Testis (tissue), 3 donors: ENCODE measurements around the gene CNDP1. TPM values are rescaled to one million over a fixed set of nuclear protein-coding genes. Genes with fewer than 3 reads are reported as not detected.

Source experiments
- DNase-seq: peaks from one replicate; pipeline ENCODE4 v3.0.0-alpha.2; 2019
- H3K27ac ChIP-seq, 2 donors: fragments of 200-600 bp; sonication (generic); one replicate each; pipeline ENCODE4 v1.5.1; 2019
- H3K27me3 ChIP-seq: fragments of 200-600 bp; sonication (generic); one replicate; pipeline ENCODE4 v1.5.1; 2019
- H3K36me3 ChIP-seq: fragments of 200-600 bp; sonication (generic); one replicate; pipeline ENCODE4 v1.5.1; 2017; ENCODE audit warnings: low read depth; ENCODE audit errors: missing control alignments
- H3K4me1 ChIP-seq: fragments of 200-600 bp; sonication (generic); one replicate; pipeline ENCODE4 v1.5.1; 2019
- H3K4me3 ChIP-seq, 2 donors: fragments of 200-600 bp; sonication (generic); one replicate each; pipeline ENCODE4 v1.5.1; 2017 to 2019
- H3K9me3 ChIP-seq: fragments of 200-600 bp; sonication (generic); one replicate; pipeline ENCODE4 v1.5.1; 2017
- CTCF ChIP-seq, 3 experiments: fragments of 450-650 bp in 2 of 3; fragments of 200-600 bp in 1 of 3; sonication (generic) in 1 of 3; IDR thresholded peaks; one replicate each; pipeline ENCODE4 v1.5.1; 2016 to 2019; ENCODE audit warnings: antibody characterized with exemption in 3 of 3, mild to moderate bottlenecking in 2 of 3, moderate library complexity in 1 of 3
- POLR2A ChIP-seq: fragments of 450-650 bp; IDR thresholded peaks from one replicate; pipeline ENCODE4 v1.6.1; 2017; ENCODE audit warnings: antibody characterized with exemption, mild to moderate bottlenecking, moderate library complexity
- WGBS, 2 donors: methylation state at CpG; one replicate each; pipeline ENCODE4 v1.1.5; 2018; 5-methylcytosine and 5-hydroxymethylcytosine counted together
- intact Hi-C: fragments of 100-400 bp; cut with DNase I; formaldehyde crosslinking; loops from one replicate; pipeline ENCODE4 v1.15.1; 2023; ENCODE audit warnings: low total_unique reads
- polyA plus RNA-seq: library from polyadenylated mRNA; stranded (reverse); fragments of 350-450 nt; fragmentation: Illumina TruSeq; extraction: RNeasy Lipid Tissue Mini Kit (QIAGEN cat#74804); gene quantifications from one replicate; pipeline ENCODE4 v1.2.3, GENCODE V29; 2014; ENCODE audit warnings: low read depth, low replicate concordance; ENCODE audit not compliant: insufficient read depth
- total RNA-seq, 2 donors: library from RNA; depleted of rRNA; stranded (reverse); fragments of >200 nt; gene quantifications; one replicate each; pipeline ENCODE4 v1.2.3, GENCODE V29; 2016

The CNDP1 gene
- total and polyA plus RNA-seq, 3 donors from 2014 or later = 0.31 to 1.3 (median 0.40) TPM

GRCh38 chr18:74613381-74613780 lies 79.1 kb downstream of the CNDP1 start:
- no peak for DNase-seq
- no peak for TF ChIP-seq CTCF (IDR thresholded peaks at IDR 0.05)
- TF ChIP-seq POLR2A = no peak
- 75 to 81% methylated on average over 1 of the region's 1 CpG for WGBS, 2 donors
- Histone ChIP-seq H3K36me3 (no peaks in the 10 kb centered on the region), H3K27me3 (no peaks in the 10 kb centered on the region), H3K4me1 (no peaks in the 10 kb centered on the region), H3K27ac (no peak overlapping the region), H3K9me3 (no peaks in the 10 kb centered on the region), H3K4me3 (no peak overlapping the region)
- intact Hi-C loops = no loop called here

- H3K4me3 ChIP-seq = no peak overlapping the region
- intact Hi-C loops = no loop called here
- H3K9me3 ChIP-seq = no peaks in the 10 kb centered on the region
- H3K4me1 ChIP-seq = no peaks in the 10 kb centered on the region
- no peak for DNase-seq
- no peaks in the 10 kb centered on the region for H3K27me3 ChIP-seq
- no peak overlapping the region for H3K27ac ChIP-seq
- TF ChIP-seq POLR2A (no peak), CTCF (IDR thresholded peaks at IDR 0.05) (no peak)
- 61 to 70% methylated on average over 7 of the region's 7 CpGs for WGBS, 2 donors
- no peaks in the 10 kb centered on the region for H3K36me3 ChIP-seq
Observed at GRCh38 chr18:74616494-74616893, 82.2 kb downstream of the CNDP1 start.

- TF ChIP-seq POLR2A (no peak), CTCF (IDR thresholded peaks at IDR 0.05) (no peak)
Observed at GRCh38 chr18:74617486-74617885, 83.2 kb downstream of the CNDP1 start.

GRCh38 chr18:74622072-74622471 lies 87.8 kb downstream of the CNDP1 start:
- no peak for DNase-seq
- H3K36me3 ChIP-seq = no peaks in the 10 kb centered on the region
- H3K27me3 ChIP-seq = no peaks in the 10 kb centered on the region
- 78 to 81% methylated on average over 9 of the region's 9 CpGs for WGBS, 2 donors
- H3K4me1 ChIP-seq = no peaks in the 10 kb centered on the region
- TF ChIP-seq CTCF (IDR thresholded peaks at IDR 0.05) (no peak), POLR2A (no peak)
- H3K9me3 ChIP-seq = no peaks in the 10 kb centered on the region
- H3K27ac ChIP-seq = no peak overlapping the region
- H3K4me3 ChIP-seq = no peak overlapping the region
- intact Hi-C loops = no loop called here

More at GRCh38 chr18:74617486-74617885, 83.2 kb downstream of the CNDP1 start:
- Histone ChIP-seq H3K4me1 (no peaks in the 10 kb centered on the region), H3K27ac (no peak overlapping the region), H3K4me3 (no peak overlapping the region), H3K9me3 (no peaks in the 10 kb centered on the region), H3K36me3 (no peaks in the 10 kb centered on the region), H3K27me3 (no peaks in the 10 kb centered on the region)
- no peak for DNase-seq
- 65 to 76% methylated on average over 2 of the region's 2 CpGs for WGBS, 2 donors
- intact Hi-C loops = no loop called here

GRCh38 chr18:74623047-74623816 lies 88.9 kb downstream of the CNDP1 start:
- no peak overlapping the region for H3K4me3 ChIP-seq
- no peaks in the 10 kb centered on the region for H3K36me3 ChIP-seq
- no peaks in the 10 kb centered on the region for H3K9me3 ChIP-seq
- no peaks in the 10 kb centered on the region for H3K27me3 ChIP-seq
- no peaks in the 10 kb centered on the region for H3K4me1 ChIP-seq
- no peak for TF ChIP-seq POLR2A
- peak in 2 of 3 experiments; percentile 14 to 35 for TF ChIP-seq CTCF (IDR thresholded peaks at IDR 0.05)
- WGBS, 2 donors = 58 to 62% methylated on average over 24 of the region's 24 CpGs
- H3K27ac ChIP-seq = no peak overlapping the region
- intact Hi-C loops = no loop called here
- DNase-seq = no peak
